Caki2 (cell line): ENCODE results near the gene RTBDN. TPM values are rescaled to one million over a fixed set of nuclear protein-coding genes. Genes with fewer than 3 reads are reported as not detected.
"Not testable (repeated sequence)": the region's sequence is repeated elsewhere in the genome, so short reads cannot be mapped to it uniquely, and the experiment has no call there.

ENCODE experiments used
- DNase-seq: peaks from one replicate; pipeline ENCODE4 v3.0.0-alpha.2; 2015; ENCODE audit warnings: low read depth
- in situ Hi-C: cut with HindIII; loops from 2 replicates; pipeline ENCODE4 v1.10.0; 2016; ENCODE audit warnings: low sequenced_read_pairs, low pct_unique_long_range_greater_than_20kb, mixed read lengths
- total RNA-seq: library from RNA; depleted of rRNA; stranded (reverse); fragments of >200 nt; shearing (Covaris generic); gene quantifications from 2 replicates; pipeline ENCODE4 v1.2.3, GENCODE V29; 2014; ENCODE audit warnings: low replicate concordance

Gene RTBDN
- total RNA-seq, 1 experiment from 2014 or later = not detected

GRCh38 chr19:12859546-12859945 is 25.2 kb upstream of the RTBDN start:
- in situ Hi-C loops = no loop called here

GRCh38 chr19:12858041-12858928 is 23.9 kb upstream of the RTBDN start:
- in situ Hi-C loops = no loop called here
- DNase-seq = no peak

More at GRCh38 chr19:12859546-12859945, 25.2 kb upstream of the RTBDN start:
- DNase-seq = no peak

- in situ Hi-C loops = no loop called here
- no peak for DNase-seq
Observed at GRCh38 chr19:12856653-12857052, 22.3 kb upstream of the RTBDN start.

- DNase-seq = peak; percentile 91
- in situ Hi-C loops = no loop called here
Observed at GRCh38 chr19:12847159-12848139, 13.1 kb upstream of the RTBDN start.

GRCh38 chr19:12846613-12847012 is 12.2 kb upstream of the RTBDN start:
- DNase-seq, in situ Hi-C loops: not testable (repeated sequence)

GRCh38 chr19:12843999-12844732 is 9.8 kb upstream of the RTBDN start:
- DNase-seq = no peak
- in situ Hi-C loops = no loop called here

- no peak for DNase-seq
- in situ Hi-C loops = no loop called here
Observed at GRCh38 chr19:12843328-12843727, 8.9 kb upstream of the RTBDN start.

- in situ Hi-C loops = no loop called here
- DNase-seq = no peak
Observed at GRCh38 chr19:12842511-12842910, 8.1 kb upstream of the RTBDN start.

- in situ Hi-C loops = no loop called here
Observed at GRCh38 chr19:12841094-12841493, 6.7 kb upstream of the RTBDN start.

GRCh38 chr19:12840091-12841079 is 6.0 kb upstream of the RTBDN start:
- peak; percentile 82 for DNase-seq
- in situ Hi-C loops = no loop called here

More at GRCh38 chr19:12841094-12841493, 6.7 kb upstream of the RTBDN start:
- no peak for DNase-seq

- in situ Hi-C loops = no loop called here
Observed at GRCh38 chr19:12838886-12839756, 4.7 kb upstream of the RTBDN start.

GRCh38 chr19:12838182-12838885 is 4.0 kb upstream of the RTBDN start, which contains the start of gene MAST1:
MAST1 (plus strand) TSS chr19:12838515; CDS start chr19:12838573, 58 bp downstream.
- in situ Hi-C loops = no loop called here
- DNase-seq = peak; percentile 51

More at GRCh38 chr19:12838886-12839756, 4.7 kb upstream of the RTBDN start:
- DNase-seq = no peak

GRCh38 chr19:12837225-12837624 is 2.8 kb upstream of the RTBDN start:
- in situ Hi-C loops = no loop called here
- no peak for DNase-seq

GRCh38 chr19:12836529-12836863 is 2.1 kb upstream of the RTBDN start:
- in situ Hi-C loops = no loop called here
- no peak for DNase-seq

GRCh38 chr19:12834976-12835757 is 788 bp upstream of the RTBDN start:
- in situ Hi-C loops = no loop called here
- DNase-seq = no peak
